ENCODE measurements around the gene MAP7.
"Not testable (repeated sequence)": the region's sequence is repeated elsewhere in the genome, so short reads cannot be mapped to it uniquely, and the experiment has no call there.

Gene MAP7

DNA sequence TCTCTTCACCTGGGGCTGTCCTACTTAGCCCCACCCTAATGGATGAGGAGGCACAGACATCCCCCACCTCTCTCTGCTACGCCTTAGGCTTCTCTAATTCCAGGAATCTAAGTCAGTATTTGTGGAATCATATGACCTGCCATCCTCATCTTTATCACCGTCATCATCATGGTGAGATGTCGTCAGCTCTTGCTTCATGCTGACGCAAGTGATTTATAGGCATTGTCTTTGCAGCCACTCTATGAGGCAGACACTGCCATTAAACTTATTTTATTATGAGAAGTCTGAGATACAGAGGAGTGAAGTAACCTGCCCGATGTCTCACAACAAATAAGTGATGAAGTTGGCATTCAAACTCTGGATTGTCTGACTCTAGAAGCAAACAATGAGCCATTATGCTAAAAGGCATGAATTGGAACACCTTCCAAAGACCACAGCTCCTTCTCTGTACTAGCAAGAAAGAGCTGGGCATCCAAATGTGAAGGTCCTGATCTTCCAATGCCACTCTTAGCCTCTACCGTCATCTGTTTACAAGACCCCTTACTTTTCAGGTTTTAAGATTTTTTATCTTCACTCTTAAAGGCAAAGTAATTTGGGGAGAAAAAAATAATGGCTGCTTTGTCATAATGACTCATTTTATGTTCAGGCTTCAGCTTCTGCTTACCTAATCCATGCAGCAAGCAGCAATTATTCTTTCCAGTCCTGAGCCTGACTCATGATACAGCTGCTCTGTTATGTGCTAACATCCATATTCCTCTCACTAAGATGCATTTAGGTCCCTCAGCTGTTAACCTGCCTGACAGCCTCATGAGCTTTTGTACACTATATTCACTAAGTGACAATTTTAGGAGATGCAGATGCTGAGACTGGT lies 146.9 kb downstream of the MAP7 start:
- TF ChIP-seq, protein P1, sequence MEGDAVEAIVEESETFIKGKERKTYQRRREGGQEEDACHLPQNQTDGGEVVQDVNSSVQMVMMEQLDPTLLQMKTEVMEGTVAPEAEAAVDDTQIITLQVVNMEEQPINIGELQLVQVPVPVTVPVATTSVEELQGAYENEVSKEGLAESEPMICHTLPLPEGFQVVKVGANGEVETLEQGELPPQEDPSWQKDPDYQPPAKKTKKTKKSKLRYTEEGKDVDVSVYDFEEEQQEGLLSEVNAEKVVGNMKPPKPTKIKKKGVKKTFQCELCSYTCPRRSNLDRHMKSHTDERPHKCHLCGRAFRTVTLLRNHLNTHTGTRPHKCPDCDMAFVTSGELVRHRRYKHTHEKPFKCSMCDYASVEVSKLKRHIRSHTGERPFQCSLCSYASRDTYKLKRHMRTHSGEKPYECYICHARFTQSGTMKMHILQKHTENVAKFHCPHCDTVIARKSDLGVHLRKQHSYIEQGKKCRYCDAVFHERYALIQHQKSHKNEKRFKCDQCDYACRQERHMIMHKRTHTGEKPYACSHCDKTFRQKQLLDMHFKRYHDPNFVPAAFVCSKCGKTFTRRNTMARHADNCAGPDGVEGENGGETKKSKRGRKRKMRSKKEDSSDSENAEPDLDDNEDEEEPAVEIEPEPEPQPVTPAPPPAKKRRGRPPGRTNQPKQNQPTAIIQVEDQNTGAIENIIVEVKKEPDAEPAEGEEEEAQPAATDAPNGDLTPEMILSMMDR (conservative IDR thresholded peaks at IDR 0.05; ENCODE audit: low read depth), result no peak
- H3K27ac ChIP-seq, result peak overlapping the region; percentile 57
- DNase-seq (ENCODE audit: low spot score), result peak; percentile 80
- CTCF ChIA-PET, result interaction anchor here (0.7 kb wide), 1 partner anchor 1130 kb away, joined by 3 read pairs; no protein-coding TSS in a partner anchor
- POLR2A ChIA-PET (ENCODE audit: low non-redundant PET), result no interaction called here

DNA sequence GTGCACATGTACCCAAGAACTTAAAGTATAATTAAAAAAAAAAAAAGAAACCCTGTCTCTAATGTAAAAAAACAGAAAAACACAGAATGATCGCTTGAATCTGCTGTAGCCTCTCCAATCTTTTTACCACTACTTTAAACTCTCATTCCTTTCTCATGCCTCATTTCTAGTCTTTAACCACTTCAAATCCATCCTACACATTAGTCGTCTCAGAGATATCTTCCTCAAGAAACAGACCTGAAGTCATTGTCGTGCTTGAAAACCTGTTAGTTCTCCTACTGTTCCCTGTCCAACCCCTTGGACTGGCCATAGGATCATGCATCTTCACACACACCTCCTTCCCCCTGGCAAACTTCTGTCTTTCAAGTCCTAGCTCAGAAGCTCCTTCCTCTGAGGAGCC lies 148.5 kb downstream of the MAP7 start:
- no peak overlapping the region for H3K27ac ChIP-seq
- ChIA-PET CTCF (interaction anchor here (0.6 kb wide), 2 partner anchors 22 to 427 kb away, joined by 3 read pairs; no protein-coding TSS in a partner anchor), POLR2A (ENCODE audit: low non-redundant PET) (no interaction called here)
- no peak for DNase-seq (ENCODE audit: low spot score)
- TF ChIP-seq, protein P1 (conservative IDR thresholded peaks at IDR 0.05; ENCODE audit: low read depth), result no peak

DNA sequence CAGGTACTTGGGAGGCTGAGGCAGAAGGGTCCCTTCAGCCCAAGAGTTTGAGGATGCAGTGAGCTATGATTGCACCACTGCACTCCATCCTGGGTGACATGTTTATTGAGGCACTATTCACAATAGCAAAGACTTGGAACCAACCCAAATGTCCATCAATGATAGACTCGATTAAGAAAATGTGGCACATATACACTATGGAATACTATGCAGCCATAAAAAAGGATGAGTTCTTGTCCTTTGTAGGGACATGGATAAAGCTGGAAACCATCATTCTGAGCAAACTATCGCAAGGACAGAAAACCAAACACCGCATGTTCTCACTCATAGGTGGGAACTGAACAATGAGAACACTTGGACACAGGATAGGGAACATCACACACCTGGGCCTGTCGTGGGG lies 149.0 kb downstream of the MAP7 start:
- DNase-seq (ENCODE audit: low spot score); H3K27ac ChIP-seq; POLR2A ChIA-PET (ENCODE audit: low non-redundant PET): not testable (repeated sequence)
- CTCF ChIA-PET, result interaction anchor here (0.6 kb wide), 1 partner anchor 15 kb away, joined by 3 read pairs; no protein-coding TSS in a partner anchor

DNA sequence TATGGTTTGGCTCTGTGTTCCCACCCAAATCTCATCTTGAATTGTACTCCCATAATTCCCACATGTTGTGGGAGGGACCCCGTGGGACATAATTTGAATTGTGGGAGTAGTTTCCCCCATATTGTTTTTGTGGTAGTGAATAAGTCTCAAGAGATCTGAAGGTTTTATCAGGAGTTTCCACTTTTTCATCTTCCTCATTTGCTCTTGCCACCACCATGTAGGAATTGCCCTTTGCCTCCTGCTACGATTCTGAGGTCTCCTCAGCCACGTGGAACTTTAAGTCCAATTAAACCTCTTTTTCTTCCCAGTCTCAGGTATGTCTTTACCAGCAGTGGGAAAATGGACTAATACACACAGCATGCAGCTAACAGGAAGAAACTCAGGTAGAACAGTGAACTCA lies 151.8 kb downstream of the MAP7 start:
- TF ChIP-seq, protein P1 (conservative IDR thresholded peaks at IDR 0.05; ENCODE audit: low read depth), result no peak
- no peak overlapping the region for H3K27ac ChIP-seq
- ChIA-PET POLR2A (ENCODE audit: low non-redundant PET) (no interaction called here), CTCF (no interaction called here)
- DNase-seq (ENCODE audit: low spot score), result no peak

DNA sequence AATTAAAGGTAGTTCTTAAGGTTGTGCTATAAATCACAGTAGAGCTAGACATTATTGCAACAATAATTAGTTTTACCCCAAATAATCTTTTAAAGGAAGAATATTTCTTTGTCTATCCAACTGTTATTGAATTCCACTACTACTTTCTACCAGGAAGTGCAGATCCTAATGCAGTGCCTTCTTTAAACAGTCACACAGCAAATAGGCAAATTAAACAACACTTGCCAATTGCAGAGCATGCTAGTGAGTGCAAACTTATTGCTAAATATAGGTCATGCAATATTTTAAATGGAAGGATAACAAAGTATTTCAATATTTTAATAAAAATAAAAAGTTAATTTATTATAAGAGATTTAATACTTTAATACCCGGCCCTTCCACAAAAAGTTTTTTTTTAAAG lies 153.3 kb downstream of the MAP7 start:
- TF ChIP-seq, protein P1 (conservative IDR thresholded peaks at IDR 0.05; ENCODE audit: low read depth), result no peak
- ChIA-PET CTCF (no interaction called here), POLR2A (ENCODE audit: low non-redundant PET) (no interaction called here)
- no peak overlapping the region for H3K27ac ChIP-seq
- DNase-seq (ENCODE audit: low spot score), result no peak

DNA sequence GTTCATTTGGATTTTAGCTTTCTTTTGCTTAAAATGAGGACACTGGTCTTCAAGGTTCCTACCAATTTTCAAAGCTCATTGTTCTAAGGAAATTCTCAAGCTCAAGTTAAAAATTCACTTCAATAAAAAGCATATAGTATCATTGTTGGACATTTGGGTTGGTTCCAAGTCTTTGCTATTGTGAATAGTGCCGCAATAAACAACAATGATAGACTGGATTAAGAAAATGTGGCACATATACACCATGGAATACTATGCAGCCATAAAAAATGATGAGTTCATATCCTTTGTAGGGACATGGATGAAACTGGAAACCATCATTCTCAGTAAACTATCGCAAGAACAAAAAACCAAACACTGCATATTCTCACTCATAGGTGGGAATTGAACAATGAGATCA lies 159.3 kb downstream of the MAP7 start:
- DNase-seq (ENCODE audit: low spot score); H3K27ac ChIP-seq; POLR2A ChIA-PET (ENCODE audit: low non-redundant PET): not testable (repeated sequence)
- CTCF ChIA-PET, result interaction anchor here (0.6 kb wide), 1 partner anchor 19 kb away, joined by 3 read pairs; no protein-coding TSS in a partner anchor

DNA sequence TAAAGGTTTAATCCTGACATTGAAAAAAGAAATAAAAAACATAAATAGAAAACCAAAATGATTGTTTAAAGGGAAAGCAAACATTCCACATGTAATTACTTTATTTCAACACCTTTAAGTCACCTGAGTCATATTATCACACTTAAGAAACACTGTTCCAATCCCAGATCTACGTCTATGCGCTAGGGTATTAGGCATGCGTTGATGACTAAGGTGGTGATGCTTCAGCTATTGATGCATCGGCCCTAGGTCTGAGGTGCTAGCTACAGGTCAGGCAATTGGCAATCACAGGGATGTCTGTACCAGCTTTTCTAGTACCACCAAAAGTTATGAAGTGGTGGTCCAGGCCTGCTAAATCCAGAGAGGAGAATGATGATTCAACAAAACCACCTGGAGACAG lies 162.9 kb downstream of the MAP7 start:
- peak; percentile 57 for DNase-seq (ENCODE audit: low spot score)
- ChIA-PET POLR2A (ENCODE audit: low non-redundant PET) (no interaction called here), CTCF (interaction anchor here (0.6 kb wide), 3 partner anchors 44 to 983 kb away, joined by 3 to 4 read pairs (median 3); no protein-coding TSS in a partner anchor)
- TF ChIP-seq, protein P1 (conservative IDR thresholded peaks at IDR 0.05; ENCODE audit: low read depth), result no peak
- no peak overlapping the region for H3K27ac ChIP-seq

Measured in RWPE1 (cell line).